Stimulated activated CD4-positive, alpha-beta T cell treated with anti-CD3 and anti-CD28 coated beads, Interleukin-1b, Interleukin-23, amount 100 ng/mL, for 4 hours (primary cell): ENCODE measurements around the gene TTLL4.

Experiments
- DNase-seq, 2 donors: peaks; one replicate each; pipeline ENCODE4 v3.0.0-alpha.2; 2020; ENCODE audit warnings: low read depth in 2 of 2

TTLL4 gene

GRCh38 chr2:218710687-218711549 lies at the start of gene TTLL4:
TTLL4 (plus strand) TSS chr2:218710835; CDS start chr2:218737677, 26,842 bp downstream.
- DNase-seq: peak; percentile 97 to 98

- DNase-seq: no peak
Observed at GRCh38 chr2:218662377-218662776, 48.3 kb upstream of the TTLL4 start.

- no peak for DNase-seq
Observed at GRCh38 chr2:218662827-218663226, 47.8 kb upstream of the TTLL4 start.

GRCh38 chr2:218663901-218664300 lies 46.7 kb upstream of the TTLL4 start:
- DNase-seq: no peak

- DNase-seq: no peak
Observed at GRCh38 chr2:218664653-218665052, 46.0 kb upstream of the TTLL4 start.

- no peak for DNase-seq
Observed at GRCh38 chr2:218671097-218671653, 39.5 kb upstream of the TTLL4 start.

GRCh38 chr2:218671654-218672566 lies 38.7 kb upstream of the TTLL4 start, which contains the start of the genes RNF25 and STK36:
RNF25 (minus strand) TSS chr2:218672002; CDS start chr2:218671970, 32 bp downstream.
STK36 (plus strand) TSS chr2:218672086; CDS start chr2:218672830, 744 bp downstream.
- peak; percentile 69 to 70 for DNase-seq

- no peak for DNase-seq
Observed at GRCh38 chr2:218679119-218679518, 31.5 kb upstream of the TTLL4 start.

GRCh38 chr2:218680061-218680460 lies 30.6 kb upstream of the TTLL4 start:
- no peak for DNase-seq

GRCh38 chr2:218687400-218688060 lies 23.1 kb upstream of the TTLL4 start:
- peak in 1 of 2 donors; percentile 5 for DNase-seq

- DNase-seq: no peak
Observed at GRCh38 chr2:218691234-218691633, 19.4 kb upstream of the TTLL4 start.

GRCh38 chr2:218694405-218695145 lies 16.1 kb upstream of the TTLL4 start:
- DNase-seq: no peak

GRCh38 chr2:218698885-218699284 lies 11.8 kb upstream of the TTLL4 start:
- DNase-seq: no peak

- no peak for DNase-seq
Observed at GRCh38 chr2:218701806-218702205, 8.8 kb upstream of the TTLL4 start.

GRCh38 chr2:218703341-218703740 lies 7.3 kb upstream of the TTLL4 start:
- no peak for DNase-seq

GRCh38 chr2:218708086-218708485 lies 2.5 kb upstream of the TTLL4 start:
- no peak for DNase-seq

- DNase-seq: no peak
Observed at GRCh38 chr2:218709908-218710307, 727 bp upstream of the TTLL4 start.

- no peak for DNase-seq
Observed at GRCh38 chr2:218710334-218710686, 325 bp upstream of the TTLL4 start.

GRCh38 chr2:218711550-218711929 lies 905 bp downstream of the TTLL4 start:
- DNase-seq: no peak

- DNase-seq: no peak
Observed at GRCh38 chr2:218713922-218714321, 3.3 kb downstream of the TTLL4 start.

- DNase-seq: no peak
Observed at GRCh38 chr2:218716070-218716469, 5.4 kb downstream of the TTLL4 start.
